Colon (tissue), 2 donors: ENCODE measurements around the gene NKPD1.

Source experiments
- FAIRE-seq: peaks from 2 replicates; lab custom pipeline; 2012; peaks lifted over from hg19 to GRCh38; lab: Jason Lieb, UNC
- donor health status: control.
- donor health status: control.

Gene NKPD1

DNA sequence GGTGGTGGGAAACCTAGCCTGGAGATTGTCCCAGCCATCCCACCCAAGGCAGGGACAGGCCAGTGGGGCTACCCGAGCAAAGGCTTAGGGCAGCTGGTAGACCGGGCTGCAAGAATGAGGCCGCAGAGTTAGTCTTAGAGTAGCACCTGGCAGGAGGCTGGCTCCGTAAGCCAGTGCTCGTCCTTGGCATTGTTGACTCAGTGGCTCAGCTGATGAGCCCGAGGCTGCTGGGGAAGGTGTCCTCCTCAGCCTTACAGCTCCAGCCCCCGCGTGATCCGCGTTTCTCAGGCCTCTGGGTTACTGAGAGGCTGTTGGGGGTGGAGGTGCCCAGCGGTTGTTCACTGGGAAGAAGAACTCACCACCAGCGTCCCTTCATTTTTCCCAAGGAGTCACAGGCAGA lies 43.1 kb downstream of the NKPD1 start:
- no peak for FAIRE-seq

DNA sequence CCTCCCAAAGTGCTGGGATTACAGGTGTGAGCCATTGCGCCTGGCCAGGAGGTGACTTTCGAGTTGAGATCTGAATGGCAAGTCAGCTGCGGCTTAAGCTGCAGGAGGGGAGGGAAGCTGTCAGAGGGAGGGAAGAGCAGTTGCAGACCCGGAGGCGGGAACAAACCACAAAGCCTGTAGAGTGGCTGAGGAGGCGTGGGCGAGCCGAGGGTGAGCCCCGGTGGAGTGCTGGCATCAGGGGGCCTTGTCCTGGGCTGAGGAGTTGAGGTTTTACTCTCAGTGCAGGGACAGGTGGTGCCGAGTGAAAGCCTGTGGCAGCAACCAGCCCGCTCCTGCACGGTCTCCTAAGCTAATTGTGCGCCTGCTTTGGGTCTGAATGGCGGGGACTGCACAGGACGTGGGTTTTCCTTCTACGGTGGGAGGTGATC lies 43.6 kb downstream of the NKPD1 start:
- FAIRE-seq = no peak

DNA sequence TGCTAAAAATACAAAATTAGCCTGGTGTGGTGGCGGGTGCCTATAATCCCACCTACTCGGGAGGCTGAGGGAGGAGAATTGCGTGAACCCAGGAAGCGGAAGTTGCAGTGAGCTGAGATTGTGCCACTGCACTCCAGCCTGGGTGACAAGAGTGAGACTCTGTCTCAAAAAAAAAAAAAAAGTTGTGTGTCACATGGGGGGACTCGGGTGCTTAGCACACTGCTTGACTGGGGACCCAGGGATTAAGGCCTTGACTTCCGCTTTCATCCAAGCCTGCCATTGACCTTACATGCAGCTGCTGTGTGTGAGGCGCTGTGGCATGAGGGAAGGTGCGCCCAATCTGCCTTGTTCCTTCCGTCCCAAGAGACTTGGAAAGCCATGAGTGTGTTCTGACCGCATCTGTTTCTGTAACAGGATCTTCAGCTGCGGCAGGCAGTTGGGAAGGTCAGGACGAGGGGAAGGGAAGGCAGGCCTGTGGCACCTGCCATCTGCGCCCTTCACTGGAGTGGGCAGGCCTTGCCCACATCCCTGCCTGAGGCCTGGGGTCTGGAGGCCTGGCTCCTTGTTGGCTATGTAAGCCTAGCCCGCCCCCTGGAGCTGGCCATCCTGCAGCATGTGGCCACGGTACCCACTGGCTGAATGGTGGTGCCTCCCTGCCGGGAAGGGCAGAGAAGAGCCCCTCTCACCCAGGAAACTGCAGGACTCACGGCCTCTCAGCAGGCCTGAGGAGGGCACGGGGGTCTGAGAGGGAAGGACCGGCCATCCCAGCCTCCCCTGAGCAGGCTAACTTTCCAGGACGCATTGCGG lies 44.8 kb downstream of the NKPD1 start:
- no peak for FAIRE-seq

DNA sequence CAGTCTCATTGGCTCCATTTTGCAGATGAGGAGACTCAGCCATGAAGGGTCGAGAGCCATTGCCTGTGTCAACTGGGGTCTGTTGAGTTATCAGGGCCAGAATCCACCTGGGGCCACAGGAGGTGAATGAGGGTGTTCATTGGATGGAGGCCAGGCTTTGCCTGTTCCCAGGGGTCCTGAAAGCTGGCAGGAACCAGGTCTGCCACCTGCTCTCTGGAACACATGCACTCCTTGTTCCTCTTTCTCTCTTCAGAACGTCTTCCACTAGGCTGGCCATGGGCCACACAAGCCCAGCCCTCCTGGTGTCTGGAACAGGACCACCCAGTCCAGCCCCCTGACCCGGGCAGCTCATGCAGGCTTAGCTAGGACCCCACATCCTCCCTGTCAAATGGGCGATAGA lies 46.7 kb downstream of the NKPD1 start:
- no peak for FAIRE-seq

DNA sequence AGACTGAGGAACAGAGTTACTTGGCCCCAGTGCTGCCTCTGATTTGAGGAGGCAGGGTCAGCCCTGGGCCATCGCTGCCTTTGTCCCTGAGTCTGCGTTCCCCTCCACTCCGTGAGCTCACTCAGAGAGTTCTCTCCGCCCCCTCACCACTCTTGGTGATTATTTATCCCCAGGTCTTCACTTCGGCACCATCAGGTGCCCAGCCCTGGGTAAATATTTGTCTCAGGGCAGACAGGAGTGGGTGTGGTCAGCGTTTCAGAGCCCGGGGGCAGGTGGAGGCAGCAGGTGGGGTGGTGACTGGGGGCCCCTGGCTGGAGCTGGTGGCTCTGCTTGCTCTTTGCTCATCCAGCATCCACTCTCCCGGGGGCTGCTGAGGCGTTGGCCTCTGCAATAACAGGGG lies 47.2 kb downstream of the NKPD1 start:
- FAIRE-seq = no peak

DNA sequence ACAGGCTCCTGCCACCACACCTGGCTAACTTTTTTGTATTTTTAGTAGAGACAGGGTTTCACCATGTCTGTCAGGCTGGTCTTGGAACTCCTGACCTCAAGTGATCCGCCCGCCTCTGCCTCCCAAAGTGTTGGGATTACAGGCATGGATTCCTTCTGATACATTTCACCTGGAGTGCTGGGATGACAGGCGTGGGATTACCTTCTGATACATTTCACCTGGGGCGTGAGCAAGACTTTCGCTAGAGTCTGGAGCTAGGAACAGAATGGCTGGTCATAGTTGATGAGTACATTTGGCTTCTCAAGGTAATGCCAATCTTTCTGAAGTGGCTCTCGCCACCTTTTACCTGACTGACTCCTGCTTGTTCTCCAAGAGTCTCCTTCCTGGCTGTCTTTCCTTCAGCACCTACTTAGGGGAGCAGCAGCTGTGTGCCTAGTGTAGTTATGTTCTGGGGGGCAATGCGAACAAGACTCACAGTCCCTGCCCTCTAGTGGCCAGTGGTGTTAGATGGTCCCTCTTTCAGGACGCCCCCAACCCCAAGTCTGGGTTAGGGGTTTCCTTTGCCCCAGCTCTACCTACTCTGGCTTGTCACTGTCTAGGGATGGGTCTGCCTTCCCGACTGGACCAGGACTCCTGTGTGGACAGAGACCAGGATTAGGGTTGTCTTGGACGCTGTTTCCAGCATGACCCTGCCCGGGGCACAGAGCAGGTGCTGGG lies 48.5 kb downstream of the NKPD1 start:
- no peak for FAIRE-seq
